HEK293 (cell line): Measurements from ENCODE around the gene CNIH3.

Experiments
- MYNN ChIP-seq: fragments of 450-650 bp; formaldehyde crosslinking; IDR thresholded peaks from 2 replicates; pipeline ENCODE4 v1.5.1; 2016; ENCODE audit warnings: missing biosample characterization, missing genetic modification characterization, borderline replicate concordance
- REPIN1 ChIP-seq: fragments of 450-650 bp; formaldehyde crosslinking; IDR thresholded peaks from 2 replicates; pipeline ENCODE4 v1.5.1; 2017; ENCODE audit warnings: missing biosample characterization, missing genetic modification characterization, low read depth
- ZBTB7A ChIP-seq: fragments of 450-650 bp; formaldehyde crosslinking; IDR thresholded peaks from 2 replicates; pipeline ENCODE4 v1.5.1; 2016; ENCODE audit warnings: low read depth, missing biosample characterization, missing genetic modification characterization
- ZNF10 ChIP-seq: fragments of 450-650 bp; formaldehyde crosslinking; IDR thresholded peaks from 2 replicates; pipeline ENCODE4 v1.5.1; 2017; ENCODE audit warnings: missing biosample characterization, missing genetic modification characterization
- ZNF112 ChIP-seq: fragments of 450-650 bp; formaldehyde crosslinking; IDR thresholded peaks from 2 replicates; pipeline ENCODE4 v1.5.0; 2017; ENCODE audit warnings: missing biosample characterization, missing genetic modification characterization
- ZNF138 ChIP-seq: fragments of 450-650 bp; formaldehyde crosslinking; IDR thresholded peaks from 2 replicates; pipeline ENCODE4 v1.5.1; 2016; ENCODE audit warnings: missing biosample characterization, missing genetic modification characterization, borderline replicate concordance
- ZNF24 ChIP-seq: fragments of 450-650 bp; formaldehyde crosslinking; IDR thresholded peaks from 2 replicates; pipeline ENCODE4 v1.5.1; 2016; ENCODE audit warnings: missing biosample characterization, missing genetic modification characterization
- ZNF274 ChIP-seq, 2 experiments: fragments of 200-500 bp in 1 of 2; fragments of 450-650 bp in 1 of 2; sonication (Bioruptor generic) in 1 of 2; formaldehyde crosslinking in 1 of 2; IDR thresholded peaks; 2 replicates each; pipeline versions ENCODE4 v1.5.1 to v1.6.1; 2014 to 2016; ENCODE audit warnings: borderline replicate concordance in 1 of 2, inconsistent platforms in 1 of 2, low read length in 1 of 2, missing biosample characterization in 1 of 2, missing genetic modification characterization in 1 of 2
- ZNF610 ChIP-seq: fragments of 450-650 bp; formaldehyde crosslinking; IDR thresholded peaks from 2 replicates; pipeline ENCODE4 v1.5.1; 2016; ENCODE audit warnings: missing biosample characterization, missing genetic modification characterization, borderline replicate concordance
- TF ChIP-seq, protein P1 (sequence below): fragments of 450-650 bp; formaldehyde crosslinking; IDR thresholded peaks from 2 replicates; pipeline ENCODE4 v1.5.1; 2016; ENCODE audit warnings: missing biosample characterization, missing genetic modification characterization
- TF ChIP-seq, protein P2 (sequence below): fragments of 450-650 bp; formaldehyde crosslinking; IDR thresholded peaks from 2 replicates; pipeline ENCODE4 v1.5.0; 2017; ENCODE audit warnings: missing biosample characterization, missing genetic modification characterization, borderline replicate concordance
- TF ChIP-seq, protein P3 (sequence below): fragments of 450-650 bp; formaldehyde crosslinking; conservative IDR thresholded peaks from 2 replicates; pipeline ENCODE4 v1.5.1; 2016; ENCODE audit warnings: low read depth, missing biosample characterization, missing genetic modification characterization
- TF ChIP-seq, protein P4 (sequence below): fragments of 450-650 bp; formaldehyde crosslinking; IDR thresholded peaks from 2 replicates; pipeline ENCODE4 v1.5.1; 2016; ENCODE audit warnings: missing biosample characterization, missing genetic modification characterization, borderline replicate concordance

- TF ChIP-seq, protein P1, sequence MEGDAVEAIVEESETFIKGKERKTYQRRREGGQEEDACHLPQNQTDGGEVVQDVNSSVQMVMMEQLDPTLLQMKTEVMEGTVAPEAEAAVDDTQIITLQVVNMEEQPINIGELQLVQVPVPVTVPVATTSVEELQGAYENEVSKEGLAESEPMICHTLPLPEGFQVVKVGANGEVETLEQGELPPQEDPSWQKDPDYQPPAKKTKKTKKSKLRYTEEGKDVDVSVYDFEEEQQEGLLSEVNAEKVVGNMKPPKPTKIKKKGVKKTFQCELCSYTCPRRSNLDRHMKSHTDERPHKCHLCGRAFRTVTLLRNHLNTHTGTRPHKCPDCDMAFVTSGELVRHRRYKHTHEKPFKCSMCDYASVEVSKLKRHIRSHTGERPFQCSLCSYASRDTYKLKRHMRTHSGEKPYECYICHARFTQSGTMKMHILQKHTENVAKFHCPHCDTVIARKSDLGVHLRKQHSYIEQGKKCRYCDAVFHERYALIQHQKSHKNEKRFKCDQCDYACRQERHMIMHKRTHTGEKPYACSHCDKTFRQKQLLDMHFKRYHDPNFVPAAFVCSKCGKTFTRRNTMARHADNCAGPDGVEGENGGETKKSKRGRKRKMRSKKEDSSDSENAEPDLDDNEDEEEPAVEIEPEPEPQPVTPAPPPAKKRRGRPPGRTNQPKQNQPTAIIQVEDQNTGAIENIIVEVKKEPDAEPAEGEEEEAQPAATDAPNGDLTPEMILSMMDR (tag by site-specific recombination), result peak; percentile 97
- TF ChIP-seq ZNF112 (no peak), ZNF138 (no peak), ZBTB7A (tag by site-specific recombination) (no peak), REPIN1 (tag by site-specific recombination) (peak; percentile 91), ZNF24 (tag by site-specific recombination) (peak; percentile 95), MYNN (tag by site-specific recombination) (peak; percentile 67; the same call in 1 of the 2 replicates), ZNF274 (IDR thresholded peaks at IDR 0.05; ENCODE audit: low read length) (no peak), ZNF274 (tag by site-specific recombination; IDR thresholded peaks at IDR 0.05; ENCODE audit: borderline replicate concordance) (no peak), ZNF610 (tag by site-specific recombination) (peak; percentile 92), ZNF10 (peak; percentile 74)
- TF ChIP-seq, protein P2, sequence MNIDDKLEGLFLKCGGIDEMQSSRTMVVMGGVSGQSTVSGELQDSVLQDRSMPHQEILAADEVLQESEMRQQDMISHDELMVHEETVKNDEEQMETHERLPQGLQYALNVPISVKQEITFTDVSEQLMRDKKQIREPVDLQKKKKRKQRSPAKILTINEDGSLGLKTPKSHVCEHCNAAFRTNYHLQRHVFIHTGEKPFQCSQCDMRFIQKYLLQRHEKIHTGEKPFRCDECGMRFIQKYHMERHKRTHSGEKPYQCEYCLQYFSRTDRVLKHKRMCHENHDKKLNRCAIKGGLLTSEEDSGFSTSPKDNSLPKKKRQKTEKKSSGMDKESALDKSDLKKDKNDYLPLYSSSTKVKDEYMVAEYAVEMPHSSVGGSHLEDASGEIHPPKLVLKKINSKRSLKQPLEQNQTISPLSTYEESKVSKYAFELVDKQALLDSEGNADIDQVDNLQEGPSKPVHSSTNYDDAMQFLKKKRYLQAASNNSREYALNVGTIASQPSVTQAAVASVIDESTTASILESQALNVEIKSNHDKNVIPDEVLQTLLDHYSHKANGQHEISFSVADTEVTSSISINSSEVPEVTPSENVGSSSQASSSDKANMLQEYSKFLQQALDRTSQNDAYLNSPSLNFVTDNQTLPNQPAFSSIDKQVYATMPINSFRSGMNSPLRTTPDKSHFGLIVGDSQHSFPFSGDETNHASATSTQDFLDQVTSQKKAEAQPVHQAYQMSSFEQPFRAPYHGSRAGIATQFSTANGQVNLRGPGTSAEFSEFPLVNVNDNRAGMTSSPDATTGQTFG (tag by site-specific recombination), result no peak
- TF ChIP-seq, protein P3, sequence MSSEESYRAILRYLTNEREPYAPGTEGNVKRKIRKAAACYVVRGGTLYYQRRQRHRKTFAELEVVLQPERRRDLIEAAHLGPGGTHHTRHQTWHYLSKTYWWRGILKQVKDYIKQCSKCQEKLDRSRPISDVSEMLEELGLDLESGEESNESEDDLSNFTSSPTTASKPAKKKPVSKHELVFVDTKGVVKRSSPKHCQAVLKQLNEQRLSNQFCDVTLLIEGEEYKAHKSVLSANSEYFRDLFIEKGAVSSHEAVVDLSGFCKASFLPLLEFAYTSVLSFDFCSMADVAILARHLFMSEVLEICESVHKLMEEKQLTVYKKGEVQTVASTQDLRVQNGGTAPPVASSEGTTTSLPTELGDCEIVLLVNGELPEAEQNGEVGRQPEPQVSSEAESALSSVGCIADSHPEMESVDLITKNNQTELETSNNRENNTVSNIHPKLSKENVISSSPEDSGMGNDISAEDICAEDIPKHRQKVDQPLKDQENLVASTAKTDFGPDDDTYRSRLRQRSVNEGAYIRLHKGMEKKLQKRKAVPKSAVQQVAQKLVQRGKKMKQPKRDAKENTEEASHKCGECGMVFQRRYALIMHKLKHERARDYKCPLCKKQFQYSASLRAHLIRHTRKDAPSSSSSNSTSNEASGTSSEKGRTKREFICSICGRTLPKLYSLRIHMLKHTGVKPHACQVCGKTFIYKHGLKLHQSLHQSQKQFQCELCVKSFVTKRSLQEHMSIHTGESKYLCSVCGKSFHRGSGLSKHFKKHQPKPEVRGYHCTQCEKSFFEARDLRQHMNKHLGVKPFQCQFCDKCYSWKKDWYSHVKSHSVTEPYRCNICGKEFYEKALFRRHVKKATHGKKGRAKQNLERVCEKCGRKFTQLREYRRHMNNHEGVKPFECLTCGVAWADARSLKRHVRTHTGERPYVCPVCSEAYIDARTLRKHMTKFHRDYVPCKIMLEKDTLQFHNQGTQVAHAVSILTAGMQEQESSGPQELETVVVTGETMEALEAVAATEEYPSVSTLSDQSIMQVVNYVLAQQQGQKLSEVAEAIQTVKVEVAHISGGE (tag by site-specific recombination), result peak; percentile 91
- TF ChIP-seq, protein P4, sequence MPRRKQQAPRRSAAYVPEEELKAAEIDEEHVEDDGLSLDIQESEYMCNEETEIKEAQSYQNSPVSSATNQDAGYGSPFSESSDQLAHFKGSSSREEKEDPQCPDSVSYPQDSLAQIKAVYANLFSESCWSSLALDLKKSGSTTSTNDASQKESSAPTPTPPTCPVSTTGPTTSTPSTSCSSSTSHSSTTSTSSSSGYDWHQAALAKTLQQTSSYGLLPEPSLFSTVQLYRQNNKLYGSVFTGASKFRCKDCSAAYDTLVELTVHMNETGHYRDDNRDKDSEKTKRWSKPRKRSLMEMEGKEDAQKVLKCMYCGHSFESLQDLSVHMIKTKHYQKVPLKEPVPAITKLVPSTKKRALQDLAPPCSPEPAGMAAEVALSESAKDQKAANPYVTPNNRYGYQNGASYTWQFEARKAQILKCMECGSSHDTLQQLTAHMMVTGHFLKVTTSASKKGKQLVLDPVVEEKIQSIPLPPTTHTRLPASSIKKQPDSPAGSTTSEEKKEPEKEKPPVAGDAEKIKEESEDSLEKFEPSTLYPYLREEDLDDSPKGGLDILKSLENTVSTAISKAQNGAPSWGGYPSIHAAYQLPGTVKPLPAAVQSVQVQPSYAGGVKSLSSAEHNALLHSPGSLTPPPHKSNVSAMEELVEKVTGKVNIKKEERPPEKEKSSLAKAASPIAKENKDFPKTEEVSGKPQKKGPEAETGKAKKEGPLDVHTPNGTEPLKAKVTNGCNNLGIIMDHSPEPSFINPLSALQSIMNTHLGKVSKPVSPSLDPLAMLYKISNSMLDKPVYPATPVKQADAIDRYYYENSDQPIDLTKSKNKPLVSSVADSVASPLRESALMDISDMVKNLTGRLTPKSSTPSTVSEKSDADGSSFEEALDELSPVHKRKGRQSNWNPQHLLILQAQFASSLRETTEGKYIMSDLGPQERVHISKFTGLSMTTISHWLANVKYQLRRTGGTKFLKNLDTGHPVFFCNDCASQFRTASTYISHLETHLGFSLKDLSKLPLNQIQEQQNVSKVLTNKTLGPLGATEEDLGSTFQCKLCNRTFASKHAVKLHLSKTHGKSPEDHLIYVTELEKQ (tag by site-specific recombination), result peak; percentile 64; the same call in 1 of the 2 replicates
These were observed at the start of gene CNIH3 for GRCh38 chr1:224615861-224616755.
